GM21825 (cell line): ENCODE results near the gene KANK4.

Experiments
- ATAC-seq: cut with Tn5 transposase; IDR thresholded peaks from one replicate; pipeline ENCODE4 v1.9.1; 2021; ENCODE audit warnings: mild to moderate bottlenecking, moderate library complexity; ENCODE audit not compliant: unreplicated experiment

Gene KANK4

DNA sequence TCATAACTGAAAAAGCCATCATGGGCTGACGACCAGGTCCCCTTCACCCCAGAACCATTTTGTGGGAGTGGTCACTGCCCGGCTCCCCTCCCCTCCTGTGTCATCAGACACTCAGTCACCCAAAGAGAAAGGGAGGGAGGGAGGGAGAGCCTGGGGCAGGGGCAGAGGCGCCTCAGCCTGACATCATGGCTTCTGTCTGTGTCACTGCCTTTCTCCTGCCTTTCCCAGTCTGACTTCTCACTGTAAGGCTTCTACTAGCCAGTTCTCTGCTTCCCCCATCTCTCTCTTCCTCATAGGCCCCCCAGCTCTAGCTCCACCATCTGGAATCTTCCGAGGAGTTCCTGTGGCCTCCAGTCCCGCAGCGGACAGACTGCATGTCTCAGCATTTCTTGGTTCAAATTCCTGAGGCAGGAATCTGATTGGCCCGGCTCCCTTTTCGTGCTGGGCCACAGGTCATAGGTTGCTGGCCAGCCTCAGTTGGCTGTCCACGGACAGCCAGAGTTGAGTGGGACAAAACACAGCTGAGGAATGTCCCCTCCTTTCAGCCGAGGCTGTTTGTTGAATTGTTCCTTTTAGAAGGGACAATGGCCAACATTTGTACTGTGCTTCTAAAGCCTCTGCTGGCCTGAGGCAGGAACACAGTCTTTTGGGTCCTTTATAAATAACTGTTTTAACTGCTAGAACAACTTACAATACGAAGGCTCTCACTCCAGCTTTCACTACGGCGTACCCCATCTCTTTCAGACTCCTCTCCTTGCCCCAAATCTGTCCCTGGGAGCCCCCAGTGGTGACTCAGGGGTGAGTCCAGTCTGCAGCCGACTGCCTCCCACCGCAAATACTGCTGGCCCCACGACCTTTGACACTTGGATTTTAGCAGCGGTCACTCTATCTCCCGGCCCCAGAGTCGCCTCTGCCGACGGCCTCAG, 18.7 kb upstream of the KANK4 start:
- no peak for ATAC-seq

DNA sequence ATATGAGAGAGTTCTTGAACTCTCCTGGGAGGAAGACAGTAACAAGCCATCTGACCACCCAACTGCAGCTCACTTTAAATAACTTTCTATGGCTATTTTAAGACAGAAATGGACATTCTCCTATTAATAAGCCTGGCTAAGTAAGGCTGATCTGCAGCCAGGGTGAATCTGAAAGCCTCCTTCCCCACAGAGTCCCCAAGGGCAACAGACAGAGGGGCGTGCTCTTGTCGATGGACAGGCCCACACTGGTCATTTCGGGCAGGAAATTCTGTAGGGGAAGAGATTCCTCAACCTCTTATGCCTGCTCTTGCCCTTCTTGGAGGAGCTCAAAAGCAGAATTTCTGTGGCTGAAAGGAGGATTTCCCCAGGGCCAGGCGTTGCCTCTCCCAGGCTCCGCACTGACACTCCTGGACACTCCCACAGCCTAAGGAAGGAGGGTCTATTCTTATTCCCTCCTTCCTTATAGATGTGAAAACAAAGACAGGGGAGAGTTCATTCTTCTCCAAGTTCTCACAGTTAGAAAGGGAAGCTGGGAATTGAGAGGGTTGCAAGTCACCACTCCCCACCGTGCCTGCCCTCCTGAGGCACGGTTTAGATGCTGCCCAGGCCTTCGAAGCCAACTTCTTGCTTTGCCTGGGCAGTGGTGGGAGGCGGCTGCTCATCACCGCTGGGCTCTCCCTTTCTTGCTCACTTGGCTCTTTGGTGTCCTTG, 17.9 kb upstream of the KANK4 start:
- ATAC-seq: no peak

DNA sequence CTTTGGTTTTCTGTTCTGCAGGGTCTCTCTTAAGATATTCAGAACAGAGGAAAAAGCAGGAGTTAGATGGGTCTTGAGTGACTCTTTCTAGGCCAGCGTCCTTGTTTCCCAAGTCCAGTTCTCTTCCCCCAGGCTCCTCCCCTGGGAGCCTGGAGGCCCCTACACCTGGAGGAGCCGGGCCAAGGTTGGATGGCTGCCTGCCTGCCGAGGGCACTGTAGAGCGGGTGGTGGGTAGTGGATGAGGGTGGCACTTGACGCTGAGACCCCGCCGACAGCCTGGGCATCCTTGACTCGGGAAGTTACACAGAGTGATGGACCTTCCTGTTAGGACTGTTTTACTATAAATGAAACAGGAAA, 17.4 kb upstream of the KANK4 start:
- ATAC-seq: no peak

DNA sequence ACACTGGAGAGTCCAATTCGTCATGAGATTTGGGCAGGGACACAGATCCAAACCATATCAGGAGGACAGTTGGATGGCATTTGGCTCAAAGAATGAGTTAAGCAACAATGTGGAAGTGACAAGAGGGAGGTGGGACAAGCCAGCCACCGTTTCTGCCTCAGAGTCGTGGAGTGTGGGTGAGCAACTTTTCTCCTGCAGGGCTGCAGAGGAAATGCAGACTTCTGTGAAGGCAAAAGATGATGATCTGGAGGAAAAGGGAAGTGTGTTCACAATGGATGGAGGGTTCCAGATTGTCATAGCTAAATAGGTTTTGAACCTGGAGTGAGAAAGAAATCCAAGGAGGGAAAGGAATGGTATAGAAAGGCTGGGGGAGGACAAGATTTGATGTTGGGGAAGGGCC, 16.4 kb upstream of the KANK4 start:
- no peak for ATAC-seq

DNA sequence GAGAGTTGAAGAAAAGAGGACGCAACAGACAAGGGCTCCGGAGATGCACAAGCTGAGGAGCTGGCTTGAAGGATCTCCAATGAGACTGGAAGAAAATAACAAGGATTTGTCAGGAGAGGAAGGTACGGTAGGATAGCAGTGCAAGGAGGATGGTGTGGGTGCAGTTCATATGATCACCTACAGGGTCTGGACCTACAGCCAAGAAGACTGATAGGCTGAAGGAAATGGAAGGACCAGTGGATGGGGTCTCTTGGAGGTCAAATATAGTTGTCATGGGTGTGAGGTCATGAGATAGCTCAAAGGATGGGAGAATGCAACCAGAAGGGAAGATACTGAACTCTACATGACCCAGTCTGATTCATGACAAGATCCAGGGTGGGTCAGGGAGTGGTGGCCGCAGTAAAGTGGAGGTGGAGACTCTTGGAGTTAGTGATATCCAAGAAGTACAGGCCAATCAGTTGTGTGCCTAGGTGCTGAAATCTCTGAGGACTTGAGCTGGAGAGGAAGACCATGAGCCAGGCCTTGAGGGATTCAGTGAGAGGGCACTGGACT, 15.3 kb upstream of the KANK4 start:
- no peak for ATAC-seq

GRCh38 chr1:62333441-62333840, 14.2 kb upstream of the KANK4 start:
- ATAC-seq: no peak

DNA sequence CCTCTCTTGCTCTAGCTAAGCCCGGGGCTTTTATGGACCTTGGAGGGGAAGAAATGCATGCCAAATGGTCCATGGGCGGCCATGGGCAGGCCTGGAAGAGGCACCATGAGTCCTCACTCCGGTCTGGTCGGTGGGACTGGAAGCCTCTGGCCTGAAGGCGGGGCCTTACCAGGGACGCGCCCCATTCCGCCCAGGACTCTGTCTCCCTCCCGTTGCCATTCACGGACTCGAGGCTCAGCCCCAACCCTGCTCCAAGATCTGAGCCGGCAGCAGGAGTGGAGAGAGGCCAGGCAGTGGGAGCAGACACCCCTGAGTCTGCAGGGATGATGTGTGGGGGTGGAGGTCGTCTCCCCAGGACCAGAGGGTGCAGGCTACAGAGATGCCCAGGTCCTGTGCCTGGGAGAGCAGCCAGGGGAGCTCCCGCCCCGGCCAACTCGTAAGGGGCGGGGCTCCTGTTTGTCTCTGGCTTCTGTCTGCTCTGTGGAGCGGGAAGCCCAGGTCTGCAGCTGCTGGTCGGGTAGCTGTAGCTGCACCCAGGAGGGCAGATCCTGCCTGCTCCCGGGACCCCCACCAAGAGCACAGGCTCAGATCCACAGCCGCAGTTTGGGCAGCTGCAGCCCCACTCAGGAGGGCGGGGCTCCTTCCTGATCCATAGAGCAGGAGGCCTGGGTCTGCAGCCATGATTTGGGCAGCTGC, 8.3 kb upstream of the KANK4 start:
- ATAC-seq: no peak

GRCh38 chr1:62325681-62326080, 6.4 kb upstream of the KANK4 start:
- no peak for ATAC-seq

DNA sequence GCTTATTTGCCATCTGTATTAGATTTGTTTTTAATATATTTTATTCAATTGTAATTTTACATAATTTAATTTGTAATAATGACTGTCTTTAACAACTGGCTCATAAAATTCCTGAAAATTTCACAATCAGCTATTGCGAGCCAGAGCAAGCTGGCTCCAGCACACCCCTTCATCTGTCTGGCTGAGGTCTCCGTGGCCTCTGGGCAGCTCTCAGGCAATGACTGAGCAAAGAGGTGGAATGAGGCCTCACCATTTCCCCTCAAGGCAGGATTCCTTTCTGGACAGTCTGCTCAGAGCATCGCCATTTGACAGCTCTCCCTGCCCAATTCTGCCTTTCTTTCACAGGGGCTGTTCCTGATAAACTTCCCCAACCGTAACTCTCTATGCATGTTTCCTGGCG, 5.8 kb upstream of the KANK4 start:
- ATAC-seq: no peak

DNA sequence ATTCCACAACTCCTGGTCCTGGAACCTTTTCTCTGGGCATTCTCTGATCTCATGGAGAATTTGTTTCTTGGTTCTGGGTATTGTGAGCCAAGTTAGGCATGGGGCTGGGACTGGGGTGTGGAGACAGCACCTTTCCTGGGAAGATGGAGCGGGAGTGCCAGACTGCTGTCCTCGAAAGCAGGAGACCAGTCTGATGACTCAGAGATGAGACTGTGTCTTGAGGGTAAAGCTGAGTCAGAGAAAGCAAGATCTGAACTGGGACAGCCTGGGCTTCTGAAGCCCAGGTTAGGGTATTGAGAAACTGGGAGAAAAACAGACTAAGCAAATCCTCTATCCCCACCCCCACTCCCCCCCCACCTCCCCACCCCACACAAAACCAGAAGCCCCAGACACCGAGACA, 2.2 kb upstream of the KANK4 start:
- ATAC-seq: no peak

GRCh38 chr1:62318320-62318755, 896 bp downstream of the KANK4 start:
- no peak for ATAC-seq

DNA sequence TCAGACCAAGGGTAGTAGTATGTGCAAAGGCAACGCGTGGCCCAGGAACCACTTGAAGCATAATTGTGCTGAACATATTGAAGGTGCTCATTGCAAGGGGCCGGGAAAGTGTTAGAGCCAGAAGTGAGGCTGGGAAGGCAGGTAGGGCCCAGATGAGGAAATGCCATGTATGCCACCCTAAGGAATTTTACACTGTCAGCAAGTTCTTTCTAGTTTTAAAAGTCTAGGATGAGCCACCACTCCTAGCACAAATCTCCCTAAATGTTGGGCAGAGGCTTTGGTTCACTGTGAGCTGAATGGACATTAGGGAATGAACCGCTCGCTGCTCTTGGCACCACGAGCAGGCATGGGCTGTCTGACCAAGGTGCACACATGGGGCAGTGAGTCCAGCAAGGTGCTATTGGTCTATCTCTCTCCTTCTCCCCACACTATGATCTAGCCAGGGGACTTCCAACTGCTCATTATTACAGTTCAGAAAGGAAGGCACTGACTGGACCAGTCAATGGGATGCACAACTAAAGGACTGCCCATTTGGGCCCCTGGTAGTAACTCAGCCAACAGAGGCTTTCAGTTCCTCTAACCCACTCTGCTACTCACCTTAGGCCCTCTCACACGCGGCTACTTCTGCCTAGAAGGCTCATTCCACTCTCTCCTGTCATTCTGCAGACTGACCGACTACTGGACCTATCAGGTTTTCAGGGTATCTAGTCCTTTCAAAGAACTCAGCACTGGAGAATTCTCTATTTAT, 2.0 kb downstream of the KANK4 start:
- ATAC-seq: no peak

GRCh38 chr1:62316135-62316534, 3.1 kb downstream of the KANK4 start:
- ATAC-seq: no peak

DNA sequence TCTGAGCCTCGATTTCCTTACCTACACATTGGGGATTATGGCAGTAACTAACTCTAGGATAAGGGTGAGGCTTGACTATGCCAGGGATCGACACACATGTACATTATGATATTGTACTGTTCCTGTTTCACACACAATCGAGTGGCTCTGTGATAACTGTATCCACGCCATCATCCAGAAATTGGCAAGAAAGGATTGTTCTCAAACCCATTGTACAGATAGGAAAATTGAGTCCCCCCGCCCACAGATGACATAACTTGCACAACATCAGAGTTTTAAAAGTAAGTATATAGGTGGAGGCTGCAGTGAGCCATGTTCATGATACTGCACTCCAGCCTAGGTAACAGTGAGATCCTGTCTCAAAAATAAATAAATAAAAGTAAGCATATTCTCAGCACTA, 3.8 kb downstream of the KANK4 start:
- no peak for ATAC-seq

DNA sequence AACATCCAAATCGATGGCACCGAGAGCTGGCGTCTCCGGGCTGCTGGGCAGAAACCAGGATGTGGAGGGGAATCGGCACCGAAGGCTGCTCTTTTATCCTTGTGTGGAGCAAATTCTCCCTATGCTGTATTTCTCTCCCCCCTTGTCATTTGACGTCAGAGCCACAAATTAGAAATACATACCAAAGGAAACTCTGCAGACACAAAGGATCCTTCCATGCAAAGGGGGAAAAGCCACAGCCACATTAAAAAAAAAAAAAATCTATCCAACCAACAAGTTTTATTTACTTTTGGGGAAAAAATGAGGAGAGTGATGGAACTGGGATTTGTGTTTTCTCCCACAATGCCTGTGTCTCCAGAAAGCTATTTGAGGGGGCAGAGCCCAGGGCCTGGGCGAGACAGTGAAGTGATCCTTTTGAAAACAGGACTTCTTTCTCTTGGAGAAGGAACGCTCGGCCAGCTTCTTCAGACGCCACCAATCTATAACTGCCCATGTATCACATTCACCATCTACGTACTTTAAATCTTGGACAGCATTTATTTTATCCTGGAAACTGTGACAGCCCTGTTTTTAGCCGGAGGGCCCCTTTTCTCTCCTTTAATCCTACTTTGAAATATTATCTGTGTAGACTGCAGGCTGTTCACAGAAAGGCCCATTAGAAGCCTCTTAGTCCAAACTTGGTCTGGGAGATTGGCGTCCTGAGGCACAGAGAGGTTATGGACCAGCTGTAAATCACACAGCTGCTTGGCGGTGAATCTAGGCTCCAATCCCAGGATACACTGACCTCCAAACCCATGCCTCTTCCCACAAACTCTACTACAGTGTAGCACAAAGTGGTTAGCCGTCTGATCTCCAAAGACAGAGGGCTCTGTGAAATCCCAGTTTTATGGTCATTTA, 4.5 kb downstream of the KANK4 start:
- no peak for ATAC-seq

- ATAC-seq: no peak
Measured at GRCh38 chr1:62312698-62313097, 6.5 kb downstream of the KANK4 start.

- no peak for ATAC-seq
Measured at GRCh38 chr1:62311473-62311943, 7.7 kb downstream of the KANK4 start.

- no peak for ATAC-seq
Measured at GRCh38 chr1:62309906-62310305, 9.3 kb downstream of the KANK4 start.

GRCh38 chr1:62308606-62309005, 10.6 kb downstream of the KANK4 start:
- ATAC-seq: no peak
